GM12878 (cell line): ENCODE data around the gene MRAS. TPM values are rescaled to one million over a fixed set of nuclear protein-coding genes. Genes with fewer than 3 reads are reported as not detected.

ENCODE experiments used
- ATAC-seq: fragments of 200-7000 bp; cut with Tn5 transposase; 3 replicates; pipeline ENCODE4 v1.9.1; 2020; ENCODE audit warnings: mild to moderate bottlenecking, moderate library complexity
- BruUV-seq: library from RNA; stranded (reverse); fragments of 400-500 nt; replicated peaks from 2 replicates; lab custom pipeline; 2021; lab: Mats Ljungman, UMichigan
- CTCF ChIA-PET: fragments of 300-600 bp; sonication (Branson Sonifier 250); formaldehyde crosslinking; extraction: SDS; loops from one replicate; lab custom pipeline; 2021; ENCODE audit warnings: inconsistent platforms; lab: Yijun Ruan, JAX
- POLR2A ChIA-PET: fragments of 350-600 bp; formaldehyde crosslinking; extraction: SDS; loops from one replicate; lab custom pipeline; 2021; ENCODE audit warnings: inconsistent platforms; lab: Charles Lee
- RAD21 ChIA-PET: fragments of 300-600 bp; sonication (Branson Sonifier 250); formaldehyde crosslinking; loops from one replicate; lab custom pipeline; 2023; ENCODE audit warnings: antibody characterized with exemption; ENCODE audit not compliant: unreplicated experiment; lab: Charles Lee
- SMC1A ChIA-PET: fragments of 300-600 bp; sonication (Branson Sonifier 250); formaldehyde crosslinking; loops from one replicate; lab custom pipeline; 2023; ENCODE audit not compliant: unreplicated experiment, uncharacterized antibody; lab: Charles Lee
- DNase-seq: peaks from one replicate; pipeline ENCODE4 v3.0.0-alpha.2; 2011; ENCODE audit warnings: low read depth, low spot score
- FAIRE-seq: peaks from 3 replicates; lab custom pipeline; 2011; peaks lifted over from hg19 to GRCh38; lab: Jason Lieb, UNC
- H2AFZ ChIP-seq: 2 replicates; pipeline ENCODE4 v1.6.0; 2011; ENCODE audit warnings: low read depth, low read length, control low read depth; ENCODE audit not compliant: control insufficient read depth
- H3K27ac ChIP-seq: 2 replicates; pipeline ENCODE4 v1.5.1; 2011; ENCODE audit warnings: control low read depth; ENCODE audit not compliant: control insufficient read depth, insufficient read depth
- H3K27me3 ChIP-seq, 2 experiments: replicated peaks in 1 of 2; 2 replicates each; pipeline versions ENCODE4 v1.6.0 to v1.6.1; 2011; ENCODE audit warnings: low read length in 1 of 2; ENCODE audit not compliant: control insufficient read depth in 2 of 2, insufficient read depth in 2 of 2
- H3K36me3 ChIP-seq, 2 experiments: 2 replicates each; pipeline ENCODE4 v1.5.1; 2011; ENCODE audit warnings: low read length in 1 of 2; ENCODE audit not compliant: control insufficient read depth in 2 of 2, insufficient read depth in 2 of 2
- H3K4me1 ChIP-seq: 2 replicates; pipeline ENCODE4 v1.6.1; 2011; ENCODE audit warnings: mild to moderate bottlenecking, low read length, moderate library complexity, mixed read lengths; ENCODE audit not compliant: control insufficient read depth, insufficient read depth
- H3K4me2 ChIP-seq: 2 replicates; pipeline ENCODE4 v1.6.0; 2011; ENCODE audit warnings: control low read depth; ENCODE audit not compliant: control insufficient read depth, insufficient read depth
- H3K4me3 ChIP-seq: fragments of 200-600 bp; sonication (generic); 2 replicates; pipeline ENCODE4 v1.5.1; 2016
- H3K79me2 ChIP-seq: 2 replicates; pipeline ENCODE4 v1.6.0; 2011; ENCODE audit warnings: low read length; ENCODE audit not compliant: control insufficient read depth, insufficient read depth
- H3K9ac ChIP-seq: 2 replicates; pipeline ENCODE4 v1.8.0; 2011; ENCODE audit warnings: low read length, control low read depth, mixed read lengths; ENCODE audit not compliant: control insufficient read depth, insufficient read depth
- H3K9me3 ChIP-seq: replicated peaks from 3 replicates; pipeline ENCODE4 v1.5.1; 2011; ENCODE audit warnings: mild to moderate bottlenecking, low read length; ENCODE audit not compliant: control insufficient read depth, insufficient read depth
- H4K20me1 ChIP-seq: 2 replicates; pipeline ENCODE4 v1.6.0; 2011; ENCODE audit not compliant: control insufficient read depth, insufficient read depth
- CBX5 ChIP-seq: sonication (generic); IDR thresholded peaks from 2 replicates; pipeline ENCODE4 v1.6.1; 2016; ENCODE audit warnings: low read depth, moderate library complexity, mild to moderate bottlenecking, inconsistent platforms
- CEBPB ChIP-seq, 2 experiments: fragments of 150-350 bp in 1 of 2; IDR thresholded peaks; 2 replicates each; pipeline ENCODE4 v1.6.1; 2012 to 2014; ENCODE audit warnings: low read depth in 2 of 2, low read length in 2 of 2, borderline replicate concordance in 1 of 2, inconsistent platforms in 1 of 2
- CTCF ChIP-seq, 3 experiments: IDR thresholded peaks in 2 of 3; conservative IDR thresholded peaks in 1 of 3; 2 replicates each; pipeline ENCODE4 v1.5.1; 2011; ENCODE audit warnings: low read depth in 3 of 3, low read length in 3 of 3, mild to moderate bottlenecking in 3 of 3, control low read depth in 2 of 3, moderate library complexity in 2 of 3, inconsistent platforms in 1 of 3, mixed read lengths in 1 of 3; ENCODE audit not compliant: control insufficient read depth in 2 of 3, insufficient read depth in 1 of 3; ENCODE audit errors: extremely low read depth in 1 of 3
- EED ChIP-seq: sonication (generic); IDR thresholded peaks from 2 replicates; pipeline ENCODE4 v1.6.1; 2016; ENCODE audit warnings: antibody characterized with exemption, low read depth
- EZH2 ChIP-seq: IDR thresholded peaks from 2 replicates; pipeline ENCODE4 v1.6.1; 2012; ENCODE audit warnings: low read depth, mild to moderate bottlenecking, control low read depth, inconsistent platforms, low read length, borderline replicate concordance; ENCODE audit not compliant: control insufficient read depth
- FOXM1 ChIP-seq: IDR thresholded peaks from 2 replicates; pipeline ENCODE4 v1.6.1; 2012; ENCODE audit warnings: low read depth, mild to moderate bottlenecking, inconsistent platforms, low read length, moderate library complexity
- GATAD2B ChIP-seq: fragments of 450-650 bp; conservative IDR thresholded peaks from 2 replicates; pipeline ENCODE4 v1.6.1; 2017; ENCODE audit warnings: low read depth, mild to moderate bottlenecking, moderate library complexity
- HSF1 ChIP-seq: fragments of 150-350 bp; IDR thresholded peaks from 2 replicates; pipeline ENCODE4 v1.6.1; 2014; ENCODE audit warnings: mild to moderate bottlenecking, low read depth, low read length
- IRF4 ChIP-seq: IDR thresholded peaks from 2 replicates; pipeline ENCODE4 v1.6.1; 2011; ENCODE audit warnings: low read depth, low read length
- MAX ChIP-seq: IDR thresholded peaks from 2 replicates; pipeline ENCODE4 v1.6.1; 2012; ENCODE audit warnings: low read depth, low read length, improper control_type of control experiment
- MTA2 ChIP-seq: fragments of 450-650 bp; IDR thresholded peaks from 2 replicates; pipeline ENCODE4 v1.6.1; 2016; ENCODE audit warnings: low read depth, mild to moderate bottlenecking, moderate library complexity
- NBN ChIP-seq: fragments of 450-650 bp; IDR thresholded peaks from 2 replicates; pipeline ENCODE4 v1.6.1; 2016
- SREBF2 ChIP-seq: IDR thresholded peaks from 2 replicates; pipeline ENCODE4 v1.6.1; 2012; ENCODE audit warnings: mild to moderate bottlenecking, low read length
- TCF3 ChIP-seq: IDR thresholded peaks from 2 replicates; pipeline ENCODE4 v1.6.1; 2012; ENCODE audit warnings: low read depth, mild to moderate bottlenecking, low read length, borderline replicate concordance; ENCODE audit not compliant: insufficient read depth
- ZNF207 ChIP-seq: fragments of 450-650 bp; IDR thresholded peaks from 2 replicates; pipeline ENCODE4 v1.6.1; 2014; ENCODE audit warnings: antibody characterized with exemption, mild to moderate bottlenecking, borderline replicate concordance
- ZNF24 ChIP-seq: fragments of 450-650 bp; IDR thresholded peaks from 2 replicates; pipeline ENCODE4 v1.6.1; 2017; ENCODE audit warnings: antibody characterized with exemption, mild to moderate bottlenecking
- ZNF687 ChIP-seq: fragments of 450-650 bp; IDR thresholded peaks from 2 replicates; pipeline ENCODE4 v1.6.1; 2017; ENCODE audit warnings: mild to moderate bottlenecking, moderate library complexity
- WGBS: methylation state at CpG from one replicate; pipeline ENCODE4 v1.1.6; 2016; ENCODE audit warnings: low lambda C conversion rate; ENCODE audit not compliant: insufficient replicate concordance, insufficient coverage; ENCODE audit errors: missing lambda C conversion rate; 5-methylcytosine and 5-hydroxymethylcytosine counted together
- in situ Hi-C: fragments of 300-500 bp; cut with MboI; formaldehyde crosslinking; loops from 9 replicates; pipeline ENCODE4 v1.14.3; 2018; ENCODE audit warnings: mixed read lengths
- intact Hi-C: fragments of 100-400 bp; cut with micrococcal nuclease; formaldehyde crosslinking; loops from one replicate; pipeline ENCODE4 v1.14.2; 2022; ENCODE audit not compliant: unreplicated experiment
- polyA plus RNA-seq, 11 experiments: library from polyadenylated mRNA; depleted of rRNA in 4 of 11; unstranded in 6 of 11; stranded (reverse) in 5 of 11; fragments of >200 nt; fragmentation: Nextera tagmentation in 4 of 11; fragmentation: Illumina TruSeq in 1 of 11; extraction: Ambion mirVana in 4 of 11; extraction: Trizol in 1 of 11; gene quantifications; 1 replicate in 1 of 11; 2 replicates in 10 of 11; pipeline versions ENCODE4 v1.2.1 to v1.2.3, GENCODE V29; 2011 to 2016; ENCODE audit warnings: inconsistent platforms in 2 of 11, missing spikeins in 2 of 11, low read depth in 1 of 11
- total RNA-seq, 4 experiments: library from RNA; depleted of rRNA in 3 of 4; stranded (reverse); fragments of >200 nt in 3 of 4; fragmentation: Illumina TruSeq in 1 of 4; extraction: Trizol in 1 of 4; gene quantifications; 2 replicates each; pipeline versions ENCODE4 v1.2.1 to v1.2.3, GENCODE V29; 2013 to 2021

MRAS gene
- total and polyA plus RNA-seq, 10 of the 15 experiments (the other 5 are each of a cell fraction or from before 2014, with no cell fraction given), result 0.01 to 0.44 (median 0.17) TPM; not detected in 6

- CTCF ChIA-PET, result no interaction called here
- H4K20me1 ChIP-seq, result peaks cover 5% of the 10 kb centered on the region; the same call in 1 of the 2 replicates
- FAIRE-seq, result no peak
- no peak for DNase-seq
- no peak for ATAC-seq
- H3K27me3 ChIP-seq, result peaks cover 2 to 19% of the 10 kb centered on the region in 2 experiments; a peak in 3 of 4 replicates
- POLR2A ChIA-PET, result no interaction called here
- RAD21 ChIA-PET, result no interaction called here
- no TSS peak for BruUV-seq
- no peaks in the 10 kb centered on the region for H3K79me2 ChIP-seq
- no peak overlapping the region for H3K27ac ChIP-seq
- in situ Hi-C loops (no loop called here), intact Hi-C loops (no loop called here)
- H3K4me1 ChIP-seq, result peaks cover 17% of the 10 kb centered on the region
- H3K4me2 ChIP-seq, result no peak overlapping the region
- peaks cover 4% of the 10 kb centered on the region for H3K9me3 ChIP-seq
- no peak overlapping the region for H3K4me3 ChIP-seq
- H3K9ac ChIP-seq, result no peak overlapping the region
- SMC1A ChIA-PET, result no interaction called here
- no peak overlapping the region for H2AFZ ChIP-seq
- 57% methylated on average over 5 of the region's 5 CpGs for WGBS
- no peaks in the 10 kb centered on the region for H3K36me3 ChIP-seq
- TF ChIP-seq ZNF207 (no peak), TCF3 (no peak), ZNF687 (no peak), CTCF (IDR thresholded peaks at IDR 0.05 in 2 of 3, conservative IDR thresholded peaks at IDR 0.05 in 1 of 3; ENCODE audit: control insufficient read depth in 2 of 3, extremely low read depth in 1 of 3, insufficient read depth in 1 of 3, low read depth in 3 of 3, low read length in 3 of 3) (no peak), CEBPB (IDR thresholded peaks at IDR 0.05; ENCODE audit: borderline replicate concordance in 1 of 2, low read depth in 2 of 2, low read length in 2 of 2) (no peak), ZNF24 (no peak), EED (no peak), GATAD2B (no peak), CBX5 (no peak), EZH2 (no peak), HSF1 (no peak), SREBF2 (no peak), FOXM1 (no peak), IRF4 (no peak), MTA2 (no peak), NBN (no peak), MAX (no peak)
Observed at GRCh38 chr3:138373736-138374094, 25.3 kb downstream of the MRAS start.
